HEK293 (cell line): ENCODE results near the gene ACVR2B.

Source experiments
- CTCF ChIA-PET: fragments of 350-600 bp; formaldehyde crosslinking; extraction: SDS; loops from one replicate; lab custom pipeline; 2021; ENCODE audit warnings: antibody characterized with exemption; lab: Yijun Ruan, JAX
- POLR2A ChIA-PET: fragments of 300-600 bp; formaldehyde crosslinking; extraction: SDS; loops from one replicate; lab custom pipeline; 2020; ENCODE audit warnings: antibody characterized with exemption, inconsistent platforms; lab: Yijun Ruan, JAX
- H3K27ac ChIP-seq: fragments of 200-500 bp; sonication (Bioruptor generic); 2 replicates; pipeline ENCODE4 v1.5.1; 2014; ENCODE audit warnings: low read depth, low read length, control low read depth, inconsistent platforms; ENCODE audit errors: extremely low read depth
- H3K36me3 ChIP-seq, 2 experiments: fragments of 200-500 bp in 1 of 2; sonication (Bioruptor generic) in 1 of 2; 1 replicate in 1 of 2; 2 replicates in 1 of 2; pipeline ENCODE4 v1.5.1; 2014 to 2017; ENCODE audit warnings: inconsistent platforms in 2 of 2, low read length in 2 of 2; ENCODE audit not compliant: control insufficient read depth in 2 of 2, insufficient read depth in 1 of 2
- H3K4me1 ChIP-seq: fragments of 200-500 bp; sonication (Bioruptor generic); 2 replicates; pipeline ENCODE4 v1.5.1; 2014; ENCODE audit warnings: mild to moderate bottlenecking, low read length, inconsistent platforms; ENCODE audit not compliant: control insufficient read depth, insufficient read depth
- H3K4me3 ChIP-seq: 2 replicates; pipeline ENCODE4 v1.5.1; 2011; ENCODE audit warnings: low read depth, mild to moderate bottlenecking, control low read depth, low read length, moderate library complexity
- H3K9me3 ChIP-seq: fragments of 200-500 bp; sonication (Bioruptor generic); 2 replicates; pipeline ENCODE4 v1.5.1; 2014; ENCODE audit warnings: low read depth, low read length, inconsistent platforms; ENCODE audit not compliant: control insufficient read depth, insufficient read depth
- BCL11A ChIP-seq: fragments of 450-650 bp; formaldehyde crosslinking; IDR thresholded peaks from 2 replicates; pipeline ENCODE4 v1.5.1; 2016; ENCODE audit warnings: low read depth, missing biosample characterization, missing genetic modification characterization
- GLI4 ChIP-seq: fragments of 450-650 bp; formaldehyde crosslinking; IDR thresholded peaks from 2 replicates; pipeline ENCODE4 v1.5.1; 2016; ENCODE audit warnings: missing biosample characterization, missing genetic modification characterization
- HIC1 ChIP-seq: fragments of 450-650 bp; formaldehyde crosslinking; IDR thresholded peaks from 2 replicates; pipeline ENCODE4 v1.5.1; 2016; ENCODE audit warnings: missing biosample characterization, missing genetic modification characterization
- OVOL3 ChIP-seq: fragments of 450-650 bp; formaldehyde crosslinking; IDR thresholded peaks from 2 replicates; pipeline ENCODE4 v1.5.1; 2016; ENCODE audit warnings: missing biosample characterization, missing genetic modification characterization
- SP2 ChIP-seq: fragments of 450-650 bp; formaldehyde crosslinking; IDR thresholded peaks from 2 replicates; pipeline ENCODE4 v1.5.1; 2016; ENCODE audit warnings: missing biosample characterization, missing genetic modification characterization
- TCF7L2 ChIP-seq: IDR thresholded peaks from 2 replicates; pipeline ENCODE4 v1.6.1; 2011; ENCODE audit warnings: low read depth, mild to moderate bottlenecking, inconsistent platforms, low read length, moderate library complexity, borderline replicate concordance
- YY2 ChIP-seq: fragments of 450-650 bp; formaldehyde crosslinking; IDR thresholded peaks from 2 replicates; pipeline ENCODE4 v1.5.1; 2016; ENCODE audit warnings: missing biosample characterization, missing genetic modification characterization
- ZBTB7A ChIP-seq: fragments of 450-650 bp; formaldehyde crosslinking; IDR thresholded peaks from 2 replicates; pipeline ENCODE4 v1.5.1; 2016; ENCODE audit warnings: low read depth, missing biosample characterization, missing genetic modification characterization
- ZFP3 ChIP-seq: fragments of 450-650 bp; formaldehyde crosslinking; IDR thresholded peaks from 2 replicates; pipeline ENCODE4 v1.5.1; 2016; ENCODE audit warnings: low read depth, missing biosample characterization, missing genetic modification characterization
- ZFP41 ChIP-seq: fragments of 450-650 bp; formaldehyde crosslinking; IDR thresholded peaks from 2 replicates; pipeline ENCODE4 v1.5.1; 2016; ENCODE audit warnings: missing biosample characterization, missing genetic modification characterization, borderline replicate concordance
- ZNF112 ChIP-seq: fragments of 450-650 bp; formaldehyde crosslinking; IDR thresholded peaks from 2 replicates; pipeline ENCODE4 v1.5.0; 2017; ENCODE audit warnings: missing biosample characterization, missing genetic modification characterization
- ZNF121 ChIP-seq: fragments of 450-650 bp; formaldehyde crosslinking; IDR thresholded peaks from 2 replicates; pipeline ENCODE4 v1.5.1; 2016; ENCODE audit warnings: missing biosample characterization, missing genetic modification characterization
- ZNF169 ChIP-seq: fragments of 450-650 bp; formaldehyde crosslinking; IDR thresholded peaks from 2 replicates; pipeline ENCODE4 v1.5.1; 2016; ENCODE audit warnings: missing biosample characterization, missing genetic modification characterization
- ZNF24 ChIP-seq: fragments of 450-650 bp; formaldehyde crosslinking; IDR thresholded peaks from 2 replicates; pipeline ENCODE4 v1.5.1; 2016; ENCODE audit warnings: missing biosample characterization, missing genetic modification characterization
- ZNF426 ChIP-seq: fragments of 450-650 bp; formaldehyde crosslinking; IDR thresholded peaks from 2 replicates; pipeline ENCODE4 v1.5.1; 2017; ENCODE audit warnings: missing biosample characterization, missing genetic modification characterization, mild to moderate bottlenecking, inconsistent platforms, moderate library complexity
- ZNF544 ChIP-seq: fragments of 450-650 bp; formaldehyde crosslinking; IDR thresholded peaks from 2 replicates; pipeline ENCODE4 v1.5.0; 2017; ENCODE audit warnings: missing biosample characterization, missing genetic modification characterization
- ZNF555 ChIP-seq: fragments of 450-650 bp; formaldehyde crosslinking; conservative IDR thresholded peaks from 2 replicates; pipeline ENCODE4 v1.5.1; 2017; ENCODE audit warnings: missing biosample characterization, mild to moderate bottlenecking, missing genetic modification characterization, inconsistent platforms
- ZNF560 ChIP-seq: fragments of 450-650 bp; formaldehyde crosslinking; IDR thresholded peaks from 2 replicates; pipeline ENCODE4 v1.5.1; 2017; ENCODE audit warnings: missing biosample characterization, missing genetic modification characterization, borderline replicate concordance
- ZNF660 ChIP-seq: fragments of 450-650 bp; IDR thresholded peaks from 2 replicates; pipeline ENCODE4 v1.5.1; 2018; ENCODE audit warnings: missing biosample characterization, mild to moderate bottlenecking, missing genetic modification characterization
- TF ChIP-seq, protein P1 (sequence below): fragments of 450-650 bp; formaldehyde crosslinking; IDR thresholded peaks from 2 replicates; pipeline ENCODE4 v1.5.1; 2016; ENCODE audit warnings: missing biosample characterization, missing genetic modification characterization

ACVR2B gene

DNA sequence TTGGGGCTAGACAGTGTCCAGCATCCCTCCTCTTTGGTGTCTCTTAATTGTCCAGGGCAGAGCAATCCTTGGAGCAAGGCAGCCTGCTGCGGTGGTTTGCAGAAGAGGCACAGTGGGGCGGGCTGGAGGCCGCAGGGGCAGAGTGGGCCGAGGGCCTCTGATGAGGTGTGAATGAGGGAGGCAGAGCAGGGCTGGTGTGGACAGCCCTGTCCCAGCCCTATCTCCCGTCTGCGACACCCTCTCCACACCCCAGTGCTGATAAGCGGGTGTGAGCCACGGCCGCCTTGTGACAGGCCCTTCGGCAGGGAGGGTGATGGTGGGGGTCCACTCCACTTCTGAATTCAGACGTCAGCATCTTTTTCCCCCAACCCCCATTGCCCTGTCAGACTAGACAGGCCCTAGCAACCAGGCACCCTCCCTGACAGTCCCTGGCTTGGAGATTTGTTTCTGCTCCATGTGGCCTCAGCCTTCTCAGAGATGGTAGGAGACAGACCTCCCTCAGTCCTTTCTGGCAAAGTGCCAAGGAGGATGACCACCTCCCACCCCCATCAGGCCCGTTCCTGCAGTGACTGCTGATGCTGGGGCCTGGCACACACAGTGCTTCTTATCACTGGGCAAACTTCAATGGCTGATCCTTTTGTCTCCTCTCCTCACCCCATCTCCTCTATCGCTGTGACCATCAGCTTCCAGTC, 79.7 kb downstream of the ACVR2B start:
- ChIA-PET CTCF (interaction anchor here (0.6 kb wide), 1 partner anchor 150 kb away, joined by 3 read pairs; no protein-coding TSS in a partner anchor), POLR2A (no interaction called here)
- Histone ChIP-seq H3K9me3 (no peaks in the 10 kb centered on the region), H3K27ac (no peak overlapping the region), H3K4me3 (no peak overlapping the region), H3K36me3 (peaks cover 0 to 7% of the 10 kb centered on the region in 2 experiments; a peak in 2 of 3 replicates), H3K4me1 (no peaks in the 10 kb centered on the region)
- TF ChIP-seq YY2 (no peak), ZNF112 (tag by site-specific recombination) (no peak), ZNF555 (no peak), ZNF560 (tag by site-specific recombination) (no peak), ZNF660 (tag by site-specific recombination) (no peak), GLI4 (tag by site-specific recombination) (no peak), ZNF169 (tag by site-specific recombination) (no peak), ZFP41 (tag by site-specific recombination) (no peak)

- H3K4me3 ChIP-seq = no peak overlapping the region
- no peaks in the 10 kb centered on the region for H3K4me1 ChIP-seq
- TF ChIP-seq TCF7L2 = no peak
- TF ChIP-seq SP2 (tag by site-specific recombination) = no peak
- no peak for TF ChIP-seq HIC1 (tag by site-specific recombination)
- TF ChIP-seq, protein P1, sequence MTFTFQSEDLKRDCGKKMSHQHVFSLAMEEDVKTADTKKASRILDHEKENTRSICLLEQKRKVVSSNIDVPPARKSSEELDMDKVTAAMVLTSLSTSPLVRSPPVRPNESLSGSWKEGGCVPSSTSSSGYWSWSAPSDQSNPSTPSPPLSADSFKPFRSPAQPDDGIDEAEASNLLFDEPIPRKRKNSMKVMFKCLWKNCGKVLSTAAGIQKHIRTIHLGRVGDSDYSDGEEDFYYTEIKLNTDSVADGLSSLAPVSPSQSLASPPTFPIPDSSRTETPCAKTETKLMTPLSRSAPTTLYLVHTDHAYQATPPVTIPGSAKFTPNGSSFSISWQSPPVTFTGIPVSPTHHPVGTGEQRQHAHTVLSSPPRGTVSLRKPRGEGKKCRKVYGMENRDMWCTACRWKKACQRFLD (tag by site-specific recombination) = no peak
- TF ChIP-seq ZNF24 (tag by site-specific recombination) = no peak
- TF ChIP-seq ZNF426 = no peak
- TF ChIP-seq ZNF560 (tag by site-specific recombination) = no peak
- no peak for TF ChIP-seq ZNF544 (tag by site-specific recombination)
- TF ChIP-seq BCL11A (tag by site-specific recombination) = no peak
- no peak for TF ChIP-seq ZNF121
- no peak for TF ChIP-seq ZBTB7A
- TF ChIP-seq OVOL3 (tag by site-specific recombination) = no peak
- ChIA-PET CTCF (interaction anchor here (0.6 to 1.3 kb wide), 3 partner anchors 13 to 301 kb away, joined by 3 to 7 read pairs (median 3); no protein-coding TSS in a partner anchor), POLR2A (no interaction called here)
- no peak overlapping the region for H3K27ac ChIP-seq
- peaks cover 0 to 5% of the 10 kb centered on the region in 2 experiments; a peak in 2 of 3 replicates for H3K36me3 ChIP-seq
- H3K9me3 ChIP-seq = no peaks in the 10 kb centered on the region
Measured at GRCh38 chr3:38534180-38534579, 80.5 kb downstream of the ACVR2B start.

GRCh38 chr3:38534604-38535003, 80.9 kb downstream of the ACVR2B start:
- ChIA-PET POLR2A (no interaction called here), CTCF (interaction anchor here (0.7 to 1.3 kb wide), 2 partner anchors 13 to 301 kb away, joined by 3 to 7 read pairs; no protein-coding TSS in a partner anchor)
- no peak overlapping the region for H3K27ac ChIP-seq
- no peaks in the 10 kb centered on the region for H3K4me1 ChIP-seq
- TF ChIP-seq ZFP3 (tag by site-specific recombination) = no peak
- TF ChIP-seq ZNF660 (tag by site-specific recombination) = no peak
- no peak overlapping the region for H3K4me3 ChIP-seq
- H3K36me3 ChIP-seq = peaks cover 0 to 5% of the 10 kb centered on the region in 2 experiments; a peak in 1 of 3 replicates
- H3K9me3 ChIP-seq = no peaks in the 10 kb centered on the region
